Hepatocyte (in vitro differentiated cells): ENCODE measurements around the gene CARD11. TPM values are rescaled to one million over a fixed set of nuclear protein-coding genes. Genes with fewer than 3 reads are reported as not detected.

Experiments used
- DNase-seq: peaks from one replicate; pipeline ENCODE4 v3.0.0-alpha.2; 2016; ENCODE audit warnings: low spot score
- H2AFZ ChIP-seq: fragments of 200-600 bp; sonication (generic); 2 replicates; pipeline ENCODE4 v1.6.0; 2016; ENCODE audit warnings: antibody characterized with exemption, mild to moderate bottlenecking
- H3K27ac ChIP-seq: fragments of 200-600 bp; sonication (generic); 2 replicates; pipeline ENCODE4 v1.5.1; 2016; ENCODE audit warnings: mild to moderate bottlenecking
- H3K27me3 ChIP-seq: fragments of 200-600 bp; sonication (generic); 2 replicates; pipeline ENCODE4 v1.6.1; 2016
- H3K36me3 ChIP-seq: fragments of 200-600 bp; sonication (generic); replicated peaks from 2 replicates; pipeline ENCODE4 v1.5.1; 2016; ENCODE audit warnings: low read depth; ENCODE audit not compliant: insufficient read depth
- H3K4me1 ChIP-seq: fragments of 200-600 bp; sonication (generic); 2 replicates; pipeline ENCODE4 v1.5.1; 2016; ENCODE audit warnings: mild to moderate bottlenecking, moderate library complexity; ENCODE audit not compliant: insufficient read depth
- H3K4me2 ChIP-seq: fragments of 200-600 bp; sonication (generic); 2 replicates; pipeline ENCODE4 v1.6.0; 2016
- H3K4me3 ChIP-seq: fragments of 200-600 bp; sonication (generic); 2 replicates; pipeline ENCODE4 v1.5.1; 2016; ENCODE audit warnings: mild to moderate bottlenecking
- H3K79me2 ChIP-seq: fragments of 200-600 bp; sonication (generic); 2 replicates; pipeline ENCODE4 v1.6.0; 2017; ENCODE audit warnings: mild to moderate bottlenecking
- H3K9me2 ChIP-seq: fragments of 200-600 bp; sonication (generic); replicated peaks from 2 replicates; pipeline ENCODE4 v1.6.0; 2017; ENCODE audit warnings: mild to moderate bottlenecking; ENCODE audit not compliant: insufficient read depth
- H3K9me3 ChIP-seq: fragments of 200-600 bp; sonication (generic); 2 replicates; pipeline ENCODE4 v1.5.1; 2016; ENCODE audit warnings: low read depth, mild to moderate bottlenecking
- H4K20me1 ChIP-seq: fragments of 200-600 bp; sonication (generic); 2 replicates; pipeline ENCODE4 v1.6.0; 2016; ENCODE audit warnings: mild to moderate bottlenecking; ENCODE audit not compliant: insufficient read depth, poor library complexity, severe bottlenecking
- EZH2 ChIP-seq: fragments of 200-600 bp; sonication (generic); IDR thresholded peaks from 2 replicates; pipeline ENCODE4 v1.6.1; 2016; ENCODE audit warnings: antibody characterized with exemption, mild to moderate bottlenecking, borderline replicate concordance
- EZH2phosphoT487 ChIP-seq: fragments of 200-600 bp; sonication (generic); IDR thresholded peaks from one replicate; pipeline ENCODE4 v1.6.1; 2018; ENCODE audit warnings: antibody characterized with exemption, mild to moderate bottlenecking, low read depth, moderate library complexity; ENCODE audit not compliant: unreplicated experiment, severe bottlenecking
- WGBS: methylation state at CpG from one replicate; pipeline ENCODE4 v1.1.6; 2016; ENCODE audit warnings: low lambda C conversion rate; ENCODE audit errors: missing lambda C conversion rate; 5-methylcytosine and 5-hydroxymethylcytosine counted together
- polyA plus RNA-seq: library from polyadenylated mRNA; unstranded; fragments of >200 nt; fragmentation: Nextera tagmentation; extraction: Ambion mirVana; gene quantifications from 2 replicates; pipeline ENCODE4 v1.2.1, GENCODE V29; 2016
- total RNA-seq: library from RNA; depleted of rRNA; stranded (reverse); fragments of >200 nt; gene quantifications from 2 replicates; pipeline ENCODE4 v1.2.3, GENCODE V29; 2014
- TF ChIP-seq, protein P1 (sequence below): fragments of 200-600 bp; sonication (generic); IDR thresholded peaks from 2 replicates; pipeline ENCODE4 v1.5.1; 2016; ENCODE audit warnings: antibody characterized with exemption, mild to moderate bottlenecking; ENCODE audit not compliant: poor library complexity

Gene CARD11
- total and polyA plus RNA-seq, 2 experiments from 2014 or later: 9.6 to 10.9 TPM

DNA sequence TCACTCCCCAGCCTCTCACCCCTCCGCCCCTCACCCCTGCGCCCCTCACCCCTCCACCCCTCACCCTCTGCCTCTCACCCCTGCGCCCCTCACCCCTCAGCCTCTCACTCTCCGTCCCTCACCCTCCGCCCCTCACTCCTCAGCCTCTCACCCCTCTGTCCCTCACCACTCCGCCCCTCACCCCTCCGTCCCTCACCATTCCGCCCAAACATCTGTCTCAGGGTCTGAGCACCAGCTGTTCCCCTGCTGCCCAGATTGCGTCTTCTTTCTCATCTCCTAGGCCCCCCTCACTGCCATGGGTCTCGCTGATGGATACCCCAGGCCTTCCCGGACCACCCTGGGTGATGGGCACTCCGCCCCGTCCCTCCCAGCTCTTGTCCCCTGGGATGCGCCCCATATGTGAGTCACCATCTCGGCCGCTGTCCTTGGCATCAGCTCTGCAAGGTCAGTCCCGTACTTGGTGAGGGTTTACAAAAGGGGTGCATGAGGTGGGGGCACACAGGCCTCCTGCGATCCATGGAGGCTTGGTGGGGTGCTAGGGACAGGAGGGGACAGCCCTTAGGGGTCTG lies 134.1 kb downstream of the CARD11 start:
- no peak for TF ChIP-seq EZH2phosphoT487
- H3K9me2 ChIP-seq: no peaks in the 10 kb centered on the region
- no peaks in the 10 kb centered on the region for H3K4me1 ChIP-seq
- no peaks in the 10 kb centered on the region for H3K27me3 ChIP-seq
- no peak overlapping the region for H3K27ac ChIP-seq
- no peaks in the 10 kb centered on the region for H3K79me2 ChIP-seq
- H3K9me3 ChIP-seq: no peaks in the 10 kb centered on the region
- no peak overlapping the region for H3K4me3 ChIP-seq
- WGBS: 93% methylated on average over 12 of the region's 18 CpGs
- no peak overlapping the region for H3K4me2 ChIP-seq
- DNase-seq: no peak
- H2AFZ ChIP-seq: no peak overlapping the region
- H4K20me1 ChIP-seq: no peaks in the 10 kb centered on the region
- no peaks in the 10 kb centered on the region for H3K36me3 ChIP-seq

DNA sequence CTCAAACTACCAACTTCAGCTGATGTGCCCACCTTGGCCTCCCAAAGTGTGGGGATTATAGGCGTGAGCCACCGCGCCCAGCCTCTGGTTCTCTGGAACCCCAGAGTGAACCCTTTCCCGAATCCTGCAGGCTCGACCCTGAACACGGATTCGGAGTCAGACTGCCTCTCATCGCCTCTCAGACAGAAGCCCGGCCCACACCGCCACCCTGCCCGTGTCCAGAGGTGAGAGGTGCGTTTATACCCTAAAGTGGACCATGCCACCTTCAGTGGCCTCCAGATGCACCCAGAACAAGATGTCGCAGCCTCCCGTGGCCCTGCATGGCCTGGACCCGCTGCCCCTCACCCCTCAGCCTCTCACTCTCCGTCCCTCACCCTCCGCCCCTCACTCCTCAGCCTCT lies 134.6 kb downstream of the CARD11 start:
- Histone ChIP-seq H3K9me3 (no peaks in the 10 kb centered on the region), H3K27ac (no peak overlapping the region), H3K4me1 (no peaks in the 10 kb centered on the region), H2AFZ (no peak overlapping the region), H3K9me2 (no peaks in the 10 kb centered on the region), H4K20me1 (no peaks in the 10 kb centered on the region), H3K4me2 (no peak overlapping the region), H3K27me3 (no peaks in the 10 kb centered on the region), H3K4me3 (no peak overlapping the region), H3K79me2 (no peaks in the 10 kb centered on the region), H3K36me3 (no peaks in the 10 kb centered on the region)
- no peak for DNase-seq
- TF ChIP-seq EZH2: no peak
- 96% methylated on average over 12 of the region's 17 CpGs for WGBS

DNA sequence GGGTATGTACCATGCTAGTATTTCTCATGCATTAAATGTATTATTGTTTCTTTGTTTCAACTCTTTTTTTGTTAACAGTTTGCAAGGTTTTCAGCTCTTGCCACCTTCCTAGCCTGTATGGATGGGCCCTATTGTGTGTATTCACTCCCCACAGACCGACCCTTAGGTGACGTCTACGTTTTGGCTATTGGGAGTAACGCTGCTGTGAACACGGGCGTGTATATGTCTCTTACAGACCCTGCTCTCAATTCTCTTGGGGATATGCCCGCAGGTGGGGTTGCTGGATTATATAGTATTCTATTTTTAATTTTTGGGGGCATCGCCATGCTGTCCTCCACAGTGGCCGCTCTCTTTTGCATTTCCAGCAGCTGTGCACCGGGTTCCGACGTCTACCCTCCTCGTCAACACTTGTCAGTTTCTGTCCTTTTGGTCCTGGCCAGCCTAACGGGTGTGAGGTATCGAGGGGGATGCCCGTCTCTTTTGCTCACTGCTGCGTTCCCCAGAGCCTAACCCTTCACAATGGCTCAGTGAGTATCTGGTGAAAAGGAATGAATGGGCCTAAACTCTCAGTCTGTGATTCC lies 135.5 kb downstream of the CARD11 start:
- Histone ChIP-seq H3K79me2 (no peaks in the 10 kb centered on the region), H2AFZ (no peak overlapping the region), H3K27me3 (no peaks in the 10 kb centered on the region), H3K4me3 (no peak overlapping the region), H3K27ac (no peak overlapping the region), H3K9me2 (no peaks in the 10 kb centered on the region), H3K36me3 (no peaks in the 10 kb centered on the region), H4K20me1 (no peaks in the 10 kb centered on the region), H3K4me2 (no peak overlapping the region), H3K9me3 (no peaks in the 10 kb centered on the region), H3K4me1 (no peaks in the 10 kb centered on the region)
- TF ChIP-seq EZH2 (no peak), EZH2phosphoT487 (no peak)
- TF ChIP-seq, protein P1, sequence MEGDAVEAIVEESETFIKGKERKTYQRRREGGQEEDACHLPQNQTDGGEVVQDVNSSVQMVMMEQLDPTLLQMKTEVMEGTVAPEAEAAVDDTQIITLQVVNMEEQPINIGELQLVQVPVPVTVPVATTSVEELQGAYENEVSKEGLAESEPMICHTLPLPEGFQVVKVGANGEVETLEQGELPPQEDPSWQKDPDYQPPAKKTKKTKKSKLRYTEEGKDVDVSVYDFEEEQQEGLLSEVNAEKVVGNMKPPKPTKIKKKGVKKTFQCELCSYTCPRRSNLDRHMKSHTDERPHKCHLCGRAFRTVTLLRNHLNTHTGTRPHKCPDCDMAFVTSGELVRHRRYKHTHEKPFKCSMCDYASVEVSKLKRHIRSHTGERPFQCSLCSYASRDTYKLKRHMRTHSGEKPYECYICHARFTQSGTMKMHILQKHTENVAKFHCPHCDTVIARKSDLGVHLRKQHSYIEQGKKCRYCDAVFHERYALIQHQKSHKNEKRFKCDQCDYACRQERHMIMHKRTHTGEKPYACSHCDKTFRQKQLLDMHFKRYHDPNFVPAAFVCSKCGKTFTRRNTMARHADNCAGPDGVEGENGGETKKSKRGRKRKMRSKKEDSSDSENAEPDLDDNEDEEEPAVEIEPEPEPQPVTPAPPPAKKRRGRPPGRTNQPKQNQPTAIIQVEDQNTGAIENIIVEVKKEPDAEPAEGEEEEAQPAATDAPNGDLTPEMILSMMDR: no peak
- DNase-seq: no peak
- 96% methylated on average over 17 of the region's 17 CpGs for WGBS

DNA sequence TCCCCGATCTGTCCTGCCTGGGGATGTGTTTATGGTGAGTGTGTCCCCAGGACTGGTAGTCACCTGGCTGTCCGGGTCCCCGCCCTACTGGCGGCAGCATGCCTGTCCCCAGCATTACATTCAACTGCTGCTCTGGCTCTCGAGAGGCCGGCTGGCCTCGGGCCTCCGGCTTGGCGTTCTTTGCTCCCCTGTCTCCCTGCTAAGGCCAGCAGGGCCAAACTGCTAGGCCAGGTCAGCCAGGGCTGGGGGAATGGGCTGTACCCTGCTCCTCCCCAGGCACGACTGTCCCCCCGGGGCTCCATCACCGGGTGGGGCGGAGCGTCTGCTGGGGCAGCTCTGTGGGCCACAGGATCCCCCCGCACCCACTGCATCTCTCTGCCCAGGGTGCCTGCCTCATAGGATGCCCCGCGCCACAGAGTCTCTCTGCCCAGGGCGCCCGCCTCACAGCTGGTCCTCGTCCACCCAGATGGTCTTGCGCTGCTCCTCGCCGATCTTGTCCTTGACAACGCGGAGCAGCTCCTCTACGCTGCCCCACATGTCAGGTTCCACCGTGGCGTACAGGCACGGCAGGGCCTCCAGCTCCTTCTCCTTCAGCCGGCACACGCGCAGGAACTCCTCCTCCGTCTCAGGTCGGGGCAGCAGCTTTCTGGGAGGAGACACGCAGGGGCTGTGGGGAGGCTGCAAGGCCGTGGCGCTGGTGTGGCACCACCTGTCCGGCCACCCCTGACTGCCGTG lies 137.3 kb downstream of the CARD11 start:
- Histone ChIP-seq H3K27me3 (no peaks in the 10 kb centered on the region), H3K9me2 (no peaks in the 10 kb centered on the region), H2AFZ (no peak overlapping the region), H3K27ac (no peak overlapping the region), H3K36me3 (no peaks in the 10 kb centered on the region), H3K4me1 (no peaks in the 10 kb centered on the region), H3K4me2 (no peak overlapping the region), H3K4me3 (no peak overlapping the region), H3K9me3 (no peaks in the 10 kb centered on the region), H3K79me2 (no peaks in the 10 kb centered on the region), H4K20me1 (no peaks in the 10 kb centered on the region)
- DNase-seq: no peak
- WGBS: 95% methylated on average over 37 of the region's 39 CpGs
- TF ChIP-seq, protein P1: no peak
- no peak for TF ChIP-seq EZH2phosphoT487
- no peak for TF ChIP-seq EZH2
